ENCODE data around the gene PRDM16. TPM values are rescaled to one million over a fixed set of nuclear protein-coding genes. Genes with fewer than 3 reads are reported as not detected.

Gene PRDM16
- total and polyA plus RNA-seq, 2 of the 4 experiments (the other 2 are of a cell fraction), result 0.02 TPM; not detected in 1

- WGBS, 2 experiments (ENCODE audit: extremely low coverage in 2 of 2, insufficient read length in 1 of 2), result 87% methylated on average over 23 of the region's 38 CpGs; no CpG with 5 or more reads in 1 of the 2 experiments
- intact Hi-C loops (cut with micrococcal nuclease) (no loop called here), in situ Hi-C loops (cut with MboI; ENCODE audit: low sequenced_read_pairs) (no loop called here), dilution Hi-C loops (cut with HindIII; ENCODE audit: low sequenced_read_pairs, unreplicated experiment) (no loop called here)
- POLR2A ChIA-PET (ENCODE audit: unreplicated experiment), result no interaction called here
- Histone ChIP-seq H3K9ac (ENCODE audit: low read depth, low read length) (no peak overlapping the region), H3K18ac (ENCODE audit: low read depth, low read length) (no peak overlapping the region), H3K4me1 (ENCODE audit: control insufficient read depth, insufficient read depth, low read length) (no peaks in the 10 kb centered on the region), H4K20me1 (ENCODE audit: insufficient read depth, low read length) (no peaks in the 10 kb centered on the region), H2BK5ac (ENCODE audit: low read depth, low read length, poor library complexity, severe bottlenecking) (no peak overlapping the region), H2AK5ac (ENCODE audit: low read depth, low read length) (no peak overlapping the region), H4K8ac (ENCODE audit: low read depth in 2 of 2, low read length in 2 of 2) (no peak overlapping the region), H2BK120ac (ENCODE audit: low read depth, low read length) (no peak overlapping the region), H3K4me2 (ENCODE audit: low read depth, low read length) (no peak overlapping the region), H3K36me3 (ENCODE audit: control insufficient read depth, insufficient read depth, low read length) (no peaks in the 10 kb centered on the region), H3K79me1 (ENCODE audit: low read depth in 1 of 2, low read length in 2 of 2) (no peaks in the 10 kb centered on the region), H3K27me3 (ENCODE audit: control insufficient read depth, insufficient read depth, low read length) (no peaks in the 10 kb centered on the region), H2AK9ac (replicated peaks; ENCODE audit: low read depth, low read length, poor library complexity) (no peak overlapping the region), H3K56ac (ENCODE audit: extremely low read depth, insufficient read depth, low read length) (no peak overlapping the region), H3K23ac (ENCODE audit: low read depth, low read length) (no peak overlapping the region), H2AFZ (replicated peaks; ENCODE audit: low read length, poor library complexity) (no peak overlapping the region), H3K14ac (replicated peaks; ENCODE audit: low read depth, low read length) (no peak overlapping the region), H2BK15ac (ENCODE audit: low read depth, low read length) (no peak overlapping the region), H3K9me3 (ENCODE audit: control insufficient read depth, insufficient read depth, low read length) (peaks cover 50% of the 10 kb centered on the region), H4K91ac (ENCODE audit: insufficient read depth, low read depth, low read length) (no peak overlapping the region), H4K5ac (ENCODE audit: low read depth, low read length) (no peak overlapping the region), H3K27ac (ENCODE audit: insufficient read depth, low read length) (no peak overlapping the region), H2BK20ac (ENCODE audit: low read depth, low read length) (no peak overlapping the region), H3K4me3 (ENCODE audit: insufficient read depth, low read depth, low read length) (no peak overlapping the region), H3K9me1 (ENCODE audit: insufficient read depth, low read length) (no peaks in the 10 kb centered on the region), H3K4ac (ENCODE audit: low read depth, low read length) (no peak overlapping the region)
- DNase-seq (no peak), ATAC-seq (ENCODE audit: low read depth) (no peak)
- no peak for TF ChIP-seq RFX5 (IDR thresholded peaks at IDR 0.05; ENCODE audit: low read depth, low read length)
- no peak for TF ChIP-seq BHLHE40 (IDR thresholded peaks at IDR 0.05; ENCODE audit: low read depth, low read length)
- no peak for TF ChIP-seq FOS (IDR thresholded peaks at IDR 0.05; ENCODE audit: low read depth, low read length)
- no peak for TF ChIP-seq CTCF (conservative IDR thresholded peaks at IDR 0.05; ENCODE audit: low read depth, low read length)
- no peak for TF ChIP-seq CHD1 (IDR thresholded peaks at IDR 0.05; ENCODE audit: low read depth, low read length)
- no peak for TF ChIP-seq MAFK (IDR thresholded peaks at IDR 0.05; ENCODE audit: low read depth, low read length)
- TF ChIP-seq SMC3 (IDR thresholded peaks at IDR 0.05; ENCODE audit: low read depth, low read length), result no peak
- no peak for TF ChIP-seq RCOR1 (IDR thresholded peaks at IDR 0.05; ENCODE audit: insufficient replicate concordance, low read length)
- TF ChIP-seq NFE2L2 (IDR thresholded peaks at IDR 0.05; ENCODE audit: low read depth, low read length), result no peak
- TF ChIP-seq POLR2A (IDR thresholded peaks at IDR 0.05; ENCODE audit: low read depth, low read length), result no peak
- CTCF ChIA-PET, result no interaction called here
- BruUV-seq (replicated peaks), result no TSS peak
These were observed 125.9 kb downstream of the PRDM16 start for GRCh38 chr1:3194760-3195479.
